Duodenal mucosa (tissue), 2 donors: ENCODE results near the gene HOXD8.
A peak's percentile ranks its signal among the peaks of the same experiment; 100 is the strongest.

Experiments
- H3K27ac ChIP-seq: one replicate; pipeline ENCODE4 v1.7.0; 2013; ENCODE audit warnings: low read depth, low read length
- H3K27me3 ChIP-seq, 2 donors: one replicate each; pipeline ENCODE4 v1.7.0; 2013; ENCODE audit warnings: low read length in 2 of 2, control low read depth in 1 of 2; ENCODE audit not compliant: insufficient read depth in 2 of 2, control insufficient read depth in 1 of 2
- H3K36me3 ChIP-seq, 2 donors: one replicate each; pipeline ENCODE4 v1.7.0; 2013; ENCODE audit warnings: low read length in 2 of 2, control low read depth in 1 of 2; ENCODE audit not compliant: insufficient read depth in 2 of 2, control insufficient read depth in 1 of 2
- H3K4me1 ChIP-seq, 2 donors: one replicate each; pipeline ENCODE4 v1.7.0; 2013; ENCODE audit warnings: low read length in 2 of 2, control low read depth in 1 of 2; ENCODE audit not compliant: insufficient read depth in 2 of 2, control insufficient read depth in 1 of 2
- H3K4me3 ChIP-seq, 2 donors: one replicate each; pipeline ENCODE4 v1.7.0; 2013; ENCODE audit warnings: low read length in 2 of 2, low read depth in 1 of 2
- H3K9ac ChIP-seq, 2 donors: one replicate each; pipeline ENCODE4 v1.7.0; 2013; ENCODE audit warnings: low read length in 2 of 2, low read depth in 1 of 2
- H3K9me3 ChIP-seq, 2 donors: one replicate each; pipeline ENCODE4 v1.7.0; 2013; ENCODE audit warnings: low read length in 2 of 2, control low read depth in 1 of 2; ENCODE audit not compliant: control insufficient read depth in 1 of 2

The HOXD8 gene

DNA sequence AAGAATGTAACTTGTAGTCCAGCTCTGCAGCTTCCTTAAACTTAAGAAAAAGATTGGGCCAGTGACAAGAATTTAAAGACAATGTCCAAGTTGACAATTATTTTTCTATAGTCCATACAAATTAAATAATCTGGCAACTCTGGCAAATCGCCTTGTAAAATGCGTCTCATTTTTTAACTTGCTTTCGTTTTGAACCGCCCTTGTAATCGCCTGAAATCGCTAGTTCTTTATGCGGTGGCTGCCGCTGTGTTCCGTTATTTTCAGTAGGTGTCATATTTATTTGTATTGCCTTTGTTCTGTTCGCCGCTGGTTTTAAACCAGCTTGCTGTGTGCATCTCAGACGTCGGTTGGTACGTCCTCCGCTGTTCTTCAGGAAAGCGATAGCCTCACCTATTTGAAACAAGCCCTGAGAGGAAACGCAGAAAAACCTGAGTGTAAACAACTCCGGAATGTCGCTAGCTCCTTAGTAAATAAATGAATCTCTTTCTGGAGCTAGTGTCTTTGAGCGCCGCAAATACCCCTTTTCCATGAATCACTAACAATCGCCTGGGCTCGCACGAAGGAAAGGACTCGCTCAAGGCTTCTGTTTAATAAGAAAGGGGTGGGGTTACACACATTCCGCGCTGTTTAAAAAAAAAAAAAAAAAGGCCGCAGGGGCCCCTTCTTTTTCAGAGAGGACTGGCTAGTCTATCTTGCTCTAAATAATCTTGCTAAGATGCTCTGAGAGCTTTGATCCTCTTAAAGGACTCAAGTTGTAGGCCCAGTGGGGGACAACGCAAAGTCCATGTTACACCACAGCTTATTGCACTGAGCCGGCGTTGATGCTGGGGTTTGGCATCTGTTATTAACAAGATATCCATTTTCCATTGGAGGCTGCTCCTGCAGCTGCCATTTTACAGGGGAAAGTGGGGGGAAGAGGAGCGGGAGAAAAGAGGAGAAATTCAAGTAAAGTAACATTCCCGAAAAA lies 3.0 kb downstream of the HOXD8 start:
- H3K27ac ChIP-seq, result no peak overlapping the region

DNA sequence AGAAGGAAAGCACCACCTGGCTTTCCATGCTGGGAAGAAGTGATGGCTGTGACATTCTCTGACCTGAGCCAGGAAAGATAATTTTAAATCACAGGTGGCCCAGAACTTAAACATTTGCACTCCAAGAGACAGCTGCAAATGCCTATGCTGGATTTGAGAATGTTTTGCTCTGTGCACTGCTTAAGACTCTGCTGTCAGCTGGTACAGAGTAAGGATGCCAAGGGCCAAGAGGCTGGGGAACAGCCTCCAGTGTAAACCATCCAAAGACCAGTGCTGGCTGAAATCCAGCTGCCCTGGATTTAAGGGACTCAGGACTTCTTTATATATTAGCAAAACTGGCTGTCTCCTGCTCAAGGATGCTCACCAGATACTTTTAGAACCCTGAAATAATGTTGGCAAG lies 3.9 kb downstream of the HOXD8 start:
- H3K27me3 ChIP-seq, result peaks cover 82 to 89% of the 10 kb centered on the region in 2 donors
- H3K9ac ChIP-seq, result no peak overlapping the region

More for the DNA sequence above, 3.0 kb downstream of the HOXD8 start:
- Histone ChIP-seq H3K4me3 (peak overlapping the region; percentile 23 to 57), H3K36me3 (no peaks in the 10 kb centered on the region), H3K27me3 (peaks cover 82 to 90% of the 10 kb centered on the region in 2 donors), H3K4me1 (peaks cover 0 to 9% of the 10 kb centered on the region in 2 donors), H3K9me3 (no peaks in the 10 kb centered on the region), H3K9ac (no peak overlapping the region)

DNA sequence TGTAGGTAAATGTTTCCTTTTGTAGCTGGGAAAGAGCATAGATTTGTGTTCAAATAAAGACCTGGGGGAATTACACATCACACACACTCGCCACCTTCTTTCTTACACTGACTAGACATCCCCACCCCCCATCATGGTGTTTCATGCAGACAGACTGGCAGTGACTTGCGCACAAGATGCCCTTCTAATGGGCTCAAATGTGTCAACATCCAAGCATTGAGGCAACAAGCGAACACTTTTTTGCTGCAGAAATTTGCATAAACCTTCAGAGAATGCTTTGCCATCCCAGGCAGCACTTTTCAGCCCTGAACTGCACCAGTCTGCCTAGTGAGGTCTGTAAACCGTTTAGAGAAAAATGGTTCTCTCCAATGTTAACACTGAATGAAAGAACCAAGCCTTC lies 4.5 kb downstream of the HOXD8 start:
- H3K27me3 ChIP-seq, result peaks cover 82 to 89% of the 10 kb centered on the region in 2 donors
- no peaks in the 10 kb centered on the region for H3K9me3 ChIP-seq
- H3K4me3 ChIP-seq, result no peak overlapping the region
- peaks cover 0 to 9% of the 10 kb centered on the region in 2 donors for H3K4me1 ChIP-seq
- H3K27ac ChIP-seq, result no peak overlapping the region
- H3K36me3 ChIP-seq, result no peaks in the 10 kb centered on the region
- H3K9ac ChIP-seq, result no peak overlapping the region

More for the DNA sequence above, 3.9 kb downstream of the HOXD8 start:
- Histone ChIP-seq H3K4me3 (no peak overlapping the region), H3K27ac (no peak overlapping the region), H3K4me1 (peaks cover 0 to 9% of the 10 kb centered on the region in 2 donors), H3K9me3 (no peaks in the 10 kb centered on the region), H3K36me3 (no peaks in the 10 kb centered on the region)

DNA sequence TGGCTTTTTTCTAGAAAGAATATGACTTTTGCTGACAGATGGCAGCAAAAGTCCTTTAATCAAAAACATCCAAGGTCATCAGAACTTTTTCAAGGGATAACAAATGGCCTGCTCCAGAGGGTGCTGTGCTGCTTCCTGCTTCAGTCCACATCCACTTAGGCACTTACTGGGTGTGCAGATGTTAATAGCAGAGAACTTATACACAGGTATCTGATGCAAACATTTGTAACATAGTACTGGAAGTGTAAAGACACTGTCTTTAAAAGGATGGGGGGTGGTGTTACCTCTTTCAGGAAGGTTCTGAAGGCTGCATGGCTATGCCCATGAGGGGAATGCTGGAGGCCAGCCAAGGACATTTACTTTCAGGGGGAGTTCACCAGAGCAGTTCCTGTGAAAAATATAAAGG lies 5.5 kb downstream of the HOXD8 start:
- no peak overlapping the region for H3K9ac ChIP-seq
- no peak overlapping the region for H3K27ac ChIP-seq
- peaks cover 0 to 9% of the 10 kb centered on the region in 2 donors for H3K4me1 ChIP-seq
- no peaks in the 10 kb centered on the region for H3K36me3 ChIP-seq
- H3K9me3 ChIP-seq, result no peaks in the 10 kb centered on the region
- H3K4me3 ChIP-seq, result no peak overlapping the region
- H3K27me3 ChIP-seq, result peaks cover 86 to 92% of the 10 kb centered on the region in 2 donors

DNA sequence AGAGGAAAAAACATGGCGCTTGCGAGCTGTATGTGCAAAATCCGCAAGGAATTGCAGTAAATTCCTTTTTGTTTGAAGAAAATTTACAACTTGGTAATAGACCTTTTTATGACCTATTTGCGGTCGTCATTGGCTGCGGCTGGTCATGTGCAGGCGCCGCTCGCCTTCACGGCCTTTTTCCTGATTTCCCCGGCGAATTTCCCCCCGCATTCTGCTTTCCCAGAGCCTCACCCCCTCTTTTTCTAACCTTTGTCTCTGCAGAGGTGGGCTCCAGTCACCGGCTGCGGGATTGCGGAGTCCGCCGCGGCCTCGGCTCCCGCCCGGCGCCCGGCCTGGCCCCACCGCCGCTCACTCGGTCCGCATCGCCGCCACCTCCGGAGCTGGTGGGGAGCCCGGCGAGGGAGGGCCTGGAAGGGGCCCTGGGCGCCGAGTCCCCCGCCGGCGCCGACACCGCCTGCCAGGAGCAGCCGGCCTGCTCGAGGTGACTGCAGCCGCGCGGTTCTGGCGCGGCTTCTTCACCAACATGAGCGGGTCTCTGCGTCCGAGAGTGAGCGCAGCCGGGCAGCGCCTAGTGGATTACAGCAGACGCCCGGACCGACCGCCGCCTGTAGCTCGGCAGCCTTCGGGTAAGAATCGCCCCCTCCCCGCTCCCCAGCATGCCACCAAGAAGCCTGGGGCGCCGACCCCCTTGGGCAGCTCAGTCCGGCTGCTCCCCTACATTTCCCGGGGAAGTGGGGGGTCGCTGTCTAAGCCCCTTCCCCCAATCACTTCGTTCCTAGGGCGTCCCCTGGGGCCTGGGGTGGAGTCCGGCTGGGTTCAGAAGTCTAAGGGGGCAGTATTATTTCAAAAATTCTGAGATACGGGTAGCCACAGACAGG lies 7.1 kb downstream of the HOXD8 start:
- H3K27ac ChIP-seq, result peak overlapping the region; percentile 47

DNA sequence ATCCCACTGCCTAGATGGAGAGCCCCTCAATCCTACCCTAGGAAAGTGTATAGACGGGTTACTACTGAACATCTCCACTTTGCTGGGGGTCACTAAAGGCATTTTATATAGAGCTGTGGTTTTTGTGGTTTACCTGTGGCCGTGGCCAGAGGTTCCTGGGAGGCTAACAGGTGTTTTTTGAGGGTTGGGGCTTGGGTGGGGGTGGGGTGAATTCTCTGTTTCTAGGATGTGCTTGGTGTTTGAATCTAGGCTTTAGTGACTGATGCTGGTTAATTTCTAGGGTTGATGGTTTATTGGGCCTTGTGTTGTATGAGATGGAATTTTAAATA lies 7.7 kb downstream of the HOXD8 start:
- peaks cover 0 to 14% of the 10 kb centered on the region in 2 donors for H3K4me1 ChIP-seq

More for the DNA sequence above, 7.1 kb downstream of the HOXD8 start:
- H3K27me3 ChIP-seq, result peaks cover 83 to 92% of the 10 kb centered on the region in 2 donors
- H3K36me3 ChIP-seq, result no peaks in the 10 kb centered on the region
- no peaks in the 10 kb centered on the region for H3K9me3 ChIP-seq
- peaks cover 0 to 14% of the 10 kb centered on the region in 2 donors for H3K4me1 ChIP-seq
- no peak overlapping the region for H3K9ac ChIP-seq
- H3K4me3 ChIP-seq, result peak overlapping the region; percentile 55 to 65

DNA sequence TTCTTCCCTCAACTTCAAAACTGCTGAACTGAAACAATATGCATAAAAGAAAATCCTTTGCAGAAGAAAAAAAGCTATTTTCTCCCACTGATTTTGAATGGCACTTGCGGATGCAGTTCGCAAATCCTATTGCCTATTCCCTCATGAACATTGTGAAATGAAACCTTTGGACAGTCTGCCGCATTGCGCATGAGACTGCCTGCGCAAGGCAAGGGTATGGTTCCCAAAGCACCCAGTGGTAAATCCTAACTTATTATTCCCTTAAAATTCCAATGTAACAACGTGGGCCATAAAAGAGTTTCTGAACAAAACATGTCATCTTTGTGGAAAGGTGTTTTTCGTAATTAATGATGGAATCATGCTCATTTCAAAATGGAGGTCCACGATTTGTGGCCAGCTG lies 8.4 kb downstream of the HOXD8 start:
- H3K4me1 ChIP-seq, result peaks cover 0 to 14% of the 10 kb centered on the region in 2 donors
- no peaks in the 10 kb centered on the region for H3K9me3 ChIP-seq
- no peak overlapping the region for H3K27ac ChIP-seq
- H3K9ac ChIP-seq, result no peak overlapping the region
- H3K27me3 ChIP-seq, result peaks cover 80 to 94% of the 10 kb centered on the region in 2 donors
- H3K4me3 ChIP-seq, result no peak overlapping the region
- H3K36me3 ChIP-seq, result no peaks in the 10 kb centered on the region

More for the DNA sequence above, 7.7 kb downstream of the HOXD8 start:
- Histone ChIP-seq H3K9ac (no peak overlapping the region), H3K27me3 (peaks cover 82 to 94% of the 10 kb centered on the region in 2 donors), H3K4me3 (peak overlapping the region in 1 of 2 donors; percentile 65), H3K27ac (peak overlapping the region; percentile 47), H3K9me3 (no peaks in the 10 kb centered on the region), H3K36me3 (no peaks in the 10 kb centered on the region)

DNA sequence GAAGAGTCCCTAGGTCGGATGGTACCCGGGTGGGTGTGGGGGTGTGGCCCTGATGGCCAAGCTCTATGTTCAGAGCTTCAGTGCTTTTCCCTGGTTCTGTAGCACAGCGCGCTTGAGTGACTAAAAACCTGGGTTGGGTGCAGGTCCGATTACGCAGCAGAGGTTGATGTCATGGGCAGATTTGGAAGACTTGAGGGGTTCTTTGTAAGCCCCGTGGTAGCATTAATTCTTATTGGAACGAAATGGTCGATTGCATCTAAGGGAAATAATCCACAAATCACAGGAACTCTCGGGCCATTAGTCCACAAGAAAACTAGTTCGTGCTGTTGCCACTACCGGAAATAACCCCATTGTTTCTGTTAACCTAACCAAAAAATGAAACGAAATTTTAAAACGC lies 9.0 kb downstream of the HOXD8 start:
- H3K27me3 ChIP-seq, result peaks cover 81 to 93% of the 10 kb centered on the region in 2 donors
- H3K4me1 ChIP-seq, result peaks cover 0 to 14% of the 10 kb centered on the region in 2 donors
- no peak overlapping the region for H3K9ac ChIP-seq
- peak overlapping the region; percentile 30 for H3K27ac ChIP-seq
- H3K9me3 ChIP-seq, result no peaks in the 10 kb centered on the region
- no peak overlapping the region for H3K4me3 ChIP-seq
- no peaks in the 10 kb centered on the region for H3K36me3 ChIP-seq

DNA sequence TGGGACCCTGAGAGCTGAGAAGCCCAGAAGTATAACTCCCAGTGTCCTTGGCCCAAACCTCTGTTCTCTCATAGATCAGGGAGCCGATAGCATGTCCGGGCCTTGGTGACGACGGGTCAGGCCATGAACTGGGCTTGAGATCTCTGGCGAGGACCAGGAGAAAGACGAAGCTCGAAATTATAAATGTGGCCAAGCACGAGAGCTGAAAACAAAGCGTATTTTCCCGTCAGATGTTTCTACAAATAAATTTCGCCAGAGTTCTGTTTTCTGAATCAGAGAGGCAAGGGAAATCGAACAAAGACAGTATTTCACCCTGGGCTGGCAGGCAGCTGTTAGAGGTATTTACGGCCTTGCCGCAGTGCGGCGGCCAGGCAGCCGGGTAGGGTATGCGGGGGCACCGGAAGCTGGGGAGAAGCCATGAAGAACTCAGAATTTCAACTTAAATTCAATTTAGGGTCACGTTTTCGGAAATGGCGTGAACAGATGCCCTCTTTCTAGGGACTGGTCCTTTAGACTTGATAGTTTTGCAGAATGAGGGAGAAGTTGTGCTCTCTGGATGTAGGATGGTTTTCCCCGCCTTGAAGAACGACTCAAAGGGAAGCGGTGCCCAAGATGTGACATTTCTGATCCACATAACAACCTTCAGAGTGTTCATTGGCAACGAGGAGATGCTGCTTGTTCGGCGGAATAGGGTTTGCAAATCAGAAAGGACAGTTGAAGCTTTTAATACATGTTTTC lies 9.6 kb downstream of the HOXD8 start:
- H3K27me3 ChIP-seq, result peaks cover 78 to 93% of the 10 kb centered on the region in 2 donors
- peaks cover 0 to 14% of the 10 kb centered on the region in 2 donors for H3K4me1 ChIP-seq

More for the DNA sequence above, 9.6 kb downstream of the HOXD8 start:
- no peak overlapping the region for H3K9ac ChIP-seq
- H3K4me3 ChIP-seq, result no peak overlapping the region
- no peaks in the 10 kb centered on the region for H3K36me3 ChIP-seq
- H3K27ac ChIP-seq, result peak overlapping the region; percentile 13
- no peaks in the 10 kb centered on the region for H3K9me3 ChIP-seq
